Measurements from ENCODE around the gene DGCR8.
A peak's percentile ranks its signal among the peaks of the same experiment; 100 is the strongest.

The DGCR8 gene

DNA sequence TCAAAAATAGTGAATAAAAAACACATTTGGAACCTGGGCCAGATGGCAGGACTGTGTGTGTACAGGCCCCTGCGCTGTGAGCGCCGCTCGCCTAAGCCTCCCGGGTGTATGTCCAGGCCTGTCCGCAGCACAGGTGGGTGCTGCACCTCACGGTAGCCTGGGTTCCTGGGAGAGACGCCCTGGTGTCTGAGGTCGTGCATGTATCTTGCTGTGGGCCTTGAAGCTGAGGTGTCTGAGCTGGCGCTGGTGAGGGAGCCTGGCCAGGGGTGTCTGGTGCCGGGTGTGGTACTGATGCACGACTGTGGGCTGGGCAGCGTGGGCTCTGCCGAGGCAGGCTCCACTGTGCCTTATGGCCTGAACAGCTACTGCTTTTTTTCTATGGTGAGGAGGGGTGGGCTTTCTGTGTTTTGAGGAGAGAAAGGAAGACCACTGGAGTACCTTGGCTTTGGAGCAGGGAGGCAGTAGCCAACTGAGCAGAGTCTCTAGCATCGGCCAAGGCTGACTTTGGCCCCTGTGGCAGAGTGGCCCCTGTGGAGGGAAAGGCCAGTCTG is 47.4 kb downstream of the DGCR8 start:
- DNase-seq, result no peak

DNA sequence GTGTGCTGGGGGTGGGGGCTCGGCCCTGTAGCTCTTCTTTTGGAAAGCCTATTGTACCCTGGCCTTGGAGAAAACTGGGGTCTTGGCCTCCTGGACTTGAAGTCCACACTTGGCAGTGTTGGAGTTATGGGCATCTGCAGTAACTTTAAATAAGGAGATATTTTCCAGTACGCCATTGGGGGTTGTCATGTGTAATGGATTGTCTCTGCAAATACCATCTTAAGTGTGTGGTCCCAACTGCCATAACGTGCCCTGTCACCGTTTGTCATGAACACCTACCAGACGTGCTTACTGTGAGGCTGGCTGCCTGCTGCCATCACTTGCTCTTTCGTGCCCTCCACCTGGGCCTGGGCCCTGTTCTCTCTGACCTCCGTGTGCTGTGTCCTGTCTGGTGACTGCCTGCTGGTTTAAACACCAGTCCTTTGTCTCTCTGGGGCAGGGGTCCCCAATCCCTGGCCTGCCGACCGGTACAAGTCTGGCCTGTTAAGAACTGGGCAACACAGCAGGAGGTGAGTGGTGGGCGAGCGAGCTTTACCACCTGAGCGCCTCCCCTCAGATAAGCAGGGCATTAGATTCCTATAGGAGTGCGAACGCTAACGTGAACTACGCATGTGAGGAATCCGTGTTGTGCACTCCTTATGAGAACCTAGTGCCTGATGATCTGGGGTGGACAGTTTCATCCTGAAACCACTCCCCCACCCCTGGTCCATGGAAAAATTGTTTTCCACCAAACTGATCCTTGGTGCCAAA is 48.0 kb downstream of the DGCR8 start:
- DNase-seq, result no peak

DNA sequence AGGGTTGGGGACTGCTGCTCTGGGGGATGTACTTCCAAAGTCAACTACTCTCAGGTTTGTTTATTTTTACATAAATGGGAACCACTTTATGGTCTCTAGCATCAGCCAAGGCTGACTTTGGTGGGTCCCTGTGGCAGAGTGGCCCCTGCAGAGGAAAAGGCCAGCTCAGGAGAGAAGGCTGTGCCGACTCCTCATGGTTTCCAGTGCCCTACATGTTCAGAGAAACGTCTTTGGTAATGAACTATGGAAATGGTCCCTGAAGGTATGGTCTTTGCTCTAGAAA is 48.5 kb downstream of the DGCR8 start:
- DNase-seq, result no peak

DNA sequence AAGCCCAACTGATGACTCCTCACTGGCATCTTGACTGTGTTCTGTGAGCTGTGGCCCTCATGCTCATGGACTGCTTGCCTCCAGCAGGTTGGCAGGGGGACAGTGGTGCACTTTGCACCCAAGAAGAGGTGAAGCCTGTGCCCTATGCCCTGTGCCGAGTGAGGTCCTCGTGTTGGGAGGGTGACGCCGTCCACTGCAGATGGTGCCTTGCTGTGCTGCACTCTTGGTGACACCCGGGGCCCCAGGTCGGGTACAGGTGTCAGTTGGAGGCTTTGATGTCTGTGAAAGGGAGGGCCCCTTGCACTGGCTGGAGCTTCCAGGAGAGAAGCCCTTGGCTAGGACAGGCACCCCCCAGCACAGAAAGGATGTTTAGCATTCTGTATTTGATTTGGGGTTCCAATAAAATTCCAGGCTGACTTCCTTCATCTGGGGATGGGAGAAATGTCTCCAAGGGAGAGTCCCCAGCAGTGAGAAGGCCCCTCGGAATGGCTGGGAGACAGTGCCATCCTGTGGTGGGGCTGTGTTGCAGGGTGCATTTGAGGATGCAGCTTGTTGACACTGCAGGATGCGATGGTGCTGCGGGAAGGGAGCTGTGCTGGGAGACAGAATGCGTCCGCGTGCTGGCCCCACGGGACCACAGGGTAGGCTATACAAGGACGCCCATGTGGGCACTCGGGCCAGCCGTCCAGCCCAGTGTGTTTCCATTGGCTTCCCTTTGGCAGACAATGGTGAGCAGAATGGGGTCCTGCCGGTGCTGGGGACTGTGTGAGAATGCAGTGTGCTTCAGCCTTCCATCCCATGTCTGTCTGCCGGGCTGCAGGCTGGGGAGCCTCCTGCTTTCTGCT is 49.1 kb downstream of the DGCR8 start:
- peak; percentile 53 for DNase-seq

DNA sequence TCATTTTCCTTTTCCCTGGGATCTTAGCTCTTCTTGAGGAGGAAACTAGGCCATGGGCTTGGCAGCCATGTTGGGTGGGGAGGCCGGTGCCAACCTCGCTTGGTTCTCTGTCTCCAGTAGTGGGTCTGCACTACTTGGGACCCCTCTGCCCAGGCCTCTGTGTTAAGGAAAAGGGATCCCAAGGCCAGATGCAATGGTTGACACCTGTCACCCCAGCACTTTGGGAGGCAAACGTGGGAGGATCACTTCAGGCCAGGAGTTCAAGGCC is 49.6 kb downstream of the DGCR8 start:
- no peak for DNase-seq

DNA sequence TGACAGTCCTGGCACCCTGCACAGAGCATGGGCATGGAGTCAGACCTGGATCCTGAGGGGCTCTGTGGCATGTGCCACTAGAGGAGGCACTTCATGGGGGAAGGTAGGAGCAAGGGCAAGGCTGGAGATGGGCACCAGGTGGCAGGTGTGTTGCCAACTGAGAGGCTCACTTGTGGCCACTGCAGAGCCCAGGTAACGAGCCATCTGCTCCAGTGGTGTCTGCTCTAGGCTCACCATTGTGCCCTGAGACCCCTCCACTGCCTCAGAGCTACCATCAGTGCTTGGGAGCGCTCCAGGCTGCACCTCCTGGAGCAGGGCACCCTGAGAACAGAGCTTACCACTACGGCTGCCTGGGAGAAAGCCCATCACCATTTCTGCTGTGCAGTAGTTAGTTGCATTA is 50.3 kb downstream of the DGCR8 start:
- DNase-seq, result no peak

DNA sequence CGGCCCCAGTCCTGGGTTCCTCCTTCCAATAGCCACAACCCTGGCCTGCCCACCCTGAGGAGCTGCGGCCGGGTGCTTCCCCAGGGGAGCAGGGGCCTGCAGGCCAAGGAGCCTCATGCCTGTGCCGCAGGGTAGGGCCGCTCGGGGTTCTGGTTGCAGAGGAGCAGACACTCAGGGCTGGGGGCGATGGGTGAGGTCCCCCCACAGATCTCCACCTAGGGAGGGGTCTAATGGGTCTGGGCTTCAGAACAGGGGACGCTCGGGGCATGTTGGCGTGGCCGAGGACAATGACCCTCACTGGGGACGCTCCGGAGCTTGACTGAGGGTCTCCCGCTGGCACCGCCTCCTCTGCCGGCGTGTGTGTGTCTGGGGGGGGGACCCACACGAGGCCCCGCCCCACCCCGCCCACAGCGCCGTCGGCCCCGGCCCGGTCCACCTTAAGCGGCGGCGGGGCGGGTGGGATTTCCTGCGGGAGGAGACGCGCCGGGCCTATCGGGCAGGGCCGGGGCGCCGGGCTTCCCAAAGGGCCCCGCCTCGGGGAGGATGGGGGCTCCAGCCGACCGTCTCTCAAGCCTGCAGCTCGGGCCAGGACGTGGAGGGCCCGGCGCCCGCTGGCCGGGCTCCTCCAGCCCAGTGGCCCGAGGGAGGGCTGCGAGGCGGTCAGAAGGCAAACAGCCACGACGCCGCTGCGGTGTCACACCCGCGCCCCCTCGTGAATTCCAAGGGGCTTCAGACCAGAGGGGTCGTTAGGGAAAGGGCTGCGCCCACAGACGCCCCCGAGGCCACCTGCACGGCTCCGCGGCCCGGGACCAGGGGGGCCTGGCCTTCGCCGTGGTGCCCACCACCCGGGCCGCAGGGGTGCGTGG is 50.9 kb downstream of the DGCR8 start:
- peak; percentile 51 for DNase-seq

DNA sequence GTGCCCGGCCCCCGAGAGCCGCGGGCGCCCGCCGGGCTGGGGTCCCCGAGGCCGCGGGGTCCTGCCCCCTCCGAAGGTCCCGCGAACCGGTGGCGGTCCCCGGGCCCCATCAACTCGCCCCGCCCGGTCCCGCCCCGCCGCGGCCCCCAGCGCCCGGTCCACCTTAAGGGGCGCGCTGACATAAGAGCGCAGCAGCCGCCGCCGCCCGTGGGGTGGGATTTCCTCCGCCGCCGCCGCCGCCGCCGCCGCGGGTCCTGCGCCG is 51.5 kb downstream of the DGCR8 start, which contains the start of gene ZDHHC8:
Gene ZDHHC8, plus strand, starts transcription at position 208 of the 262 bp plus-strand sequence. CDS start 144 bp downstream, outside the sequence.
- DNase-seq, result no peak

DNA sequence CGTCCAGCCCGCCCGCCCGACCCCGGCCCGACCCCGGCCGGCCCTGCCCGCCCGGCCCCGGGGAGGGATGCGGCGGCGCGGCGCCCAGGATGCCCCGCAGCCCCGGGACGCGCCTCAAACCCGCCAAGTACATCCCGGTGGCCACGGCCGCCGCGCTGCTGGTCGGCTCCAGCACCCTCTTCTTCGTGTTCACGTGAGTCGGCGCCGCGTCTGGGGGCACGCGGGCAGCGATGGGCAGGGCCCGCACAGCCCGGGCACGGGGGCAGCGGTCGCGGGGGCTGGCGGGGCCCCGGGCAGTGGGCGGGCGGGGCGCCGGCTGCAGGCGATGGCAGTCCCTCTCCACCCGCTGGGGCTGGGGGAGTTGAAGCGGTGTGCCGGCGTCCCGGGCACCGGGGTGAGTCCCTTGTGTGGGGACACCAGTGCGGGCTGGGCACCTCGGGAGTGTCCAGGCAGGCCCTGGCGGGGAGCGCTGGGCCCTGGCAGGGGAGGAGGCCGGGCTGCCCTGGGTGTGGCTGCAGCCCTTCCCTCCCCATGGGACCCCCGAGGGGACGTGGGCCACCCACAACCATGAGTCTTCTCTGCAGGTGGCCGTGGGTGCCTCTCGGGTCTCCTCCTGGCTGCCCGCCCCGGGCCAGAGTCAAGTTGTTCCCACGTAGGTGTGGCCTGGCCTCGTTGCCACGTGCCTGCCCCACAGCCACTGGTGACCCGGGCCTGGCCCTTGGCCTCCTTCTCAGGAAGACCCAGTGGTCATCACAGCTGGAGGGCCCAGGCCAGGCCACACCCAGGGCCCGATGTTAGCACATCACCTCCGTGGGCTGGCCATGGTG is 52.0 kb downstream of the DGCR8 start:
- no peak for DNase-seq

DNA sequence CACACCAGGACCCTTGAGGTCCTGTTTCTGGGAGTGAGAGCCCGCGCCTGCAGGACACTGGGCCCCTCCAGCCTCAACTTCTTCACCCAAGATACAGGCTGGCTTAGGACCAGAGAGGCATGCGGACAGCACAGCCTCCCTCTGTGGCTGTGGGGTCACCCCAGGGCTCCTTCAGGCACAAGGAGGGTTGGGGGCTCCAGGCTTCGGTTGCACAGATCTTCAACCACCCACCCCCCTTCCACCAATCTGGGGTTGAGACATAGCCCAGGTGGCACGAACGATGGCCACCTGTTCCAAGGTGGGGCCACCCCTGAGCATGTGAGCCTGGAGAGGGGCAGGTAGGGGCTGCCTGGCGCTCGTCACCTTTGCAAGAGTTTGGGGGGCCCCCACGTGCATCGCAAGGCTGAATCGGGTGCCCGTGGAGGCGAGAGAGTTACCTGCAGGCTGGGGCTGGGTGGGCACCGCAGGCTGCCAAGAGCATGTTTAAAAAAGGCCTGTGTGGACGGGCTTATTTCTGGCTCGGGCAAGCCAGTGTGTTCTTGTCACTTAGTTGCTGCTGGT is 52.7 kb downstream of the DGCR8 start:
- no peak for DNase-seq

DNA sequence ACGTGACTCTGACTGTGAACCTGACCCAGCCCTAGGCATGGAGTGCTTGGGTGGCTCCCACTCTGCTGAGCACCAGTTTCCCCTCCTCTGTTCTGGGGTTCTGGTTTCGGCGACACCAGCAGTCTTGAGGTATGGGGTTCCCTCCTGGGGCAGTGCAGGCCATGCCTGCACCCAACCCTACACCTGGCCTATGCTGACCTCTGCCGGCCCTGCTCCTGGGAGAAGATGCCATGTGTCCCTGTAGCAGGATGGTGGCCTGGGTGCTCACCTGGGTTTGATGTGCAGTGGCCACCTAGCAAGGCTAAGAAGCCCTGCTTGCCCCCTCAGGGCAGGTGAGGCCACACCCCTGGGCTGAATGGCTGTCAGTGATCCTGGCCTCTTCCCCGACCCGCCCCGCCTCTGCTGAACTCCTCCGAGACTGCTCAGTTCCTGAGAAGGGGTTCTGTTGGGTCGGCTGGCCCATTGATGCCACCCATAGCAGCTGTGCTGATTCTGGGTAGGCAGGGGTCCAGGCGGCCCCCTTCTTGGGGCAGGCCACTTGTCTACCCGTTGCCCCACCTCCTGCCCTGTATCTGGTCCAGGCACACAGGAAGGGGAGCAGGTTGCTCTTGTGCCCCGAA is 54.0 kb downstream of the DGCR8 start:
- DNase-seq, result no peak

DNA sequence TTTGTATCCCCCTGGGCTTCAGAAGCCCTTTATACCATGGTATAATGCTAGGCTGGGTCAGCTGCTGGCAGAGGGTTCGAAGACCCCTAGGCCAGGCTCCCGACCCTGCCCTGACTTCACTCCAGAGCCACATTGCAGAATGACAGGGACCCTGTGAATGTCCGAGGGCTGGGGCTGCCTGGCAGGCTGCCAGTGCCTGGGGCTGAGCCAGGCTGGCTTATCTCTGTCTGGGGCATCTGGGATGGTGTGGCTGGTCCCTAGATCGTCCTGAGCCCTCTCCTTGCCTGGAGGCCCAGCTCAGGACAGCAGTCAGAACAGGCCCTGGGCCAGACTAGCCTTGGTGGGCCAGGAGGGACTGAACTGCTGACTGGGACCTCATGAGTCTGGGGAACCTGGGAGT is 55.2 kb downstream of the DGCR8 start:
- DNase-seq, result no peak

DNA sequence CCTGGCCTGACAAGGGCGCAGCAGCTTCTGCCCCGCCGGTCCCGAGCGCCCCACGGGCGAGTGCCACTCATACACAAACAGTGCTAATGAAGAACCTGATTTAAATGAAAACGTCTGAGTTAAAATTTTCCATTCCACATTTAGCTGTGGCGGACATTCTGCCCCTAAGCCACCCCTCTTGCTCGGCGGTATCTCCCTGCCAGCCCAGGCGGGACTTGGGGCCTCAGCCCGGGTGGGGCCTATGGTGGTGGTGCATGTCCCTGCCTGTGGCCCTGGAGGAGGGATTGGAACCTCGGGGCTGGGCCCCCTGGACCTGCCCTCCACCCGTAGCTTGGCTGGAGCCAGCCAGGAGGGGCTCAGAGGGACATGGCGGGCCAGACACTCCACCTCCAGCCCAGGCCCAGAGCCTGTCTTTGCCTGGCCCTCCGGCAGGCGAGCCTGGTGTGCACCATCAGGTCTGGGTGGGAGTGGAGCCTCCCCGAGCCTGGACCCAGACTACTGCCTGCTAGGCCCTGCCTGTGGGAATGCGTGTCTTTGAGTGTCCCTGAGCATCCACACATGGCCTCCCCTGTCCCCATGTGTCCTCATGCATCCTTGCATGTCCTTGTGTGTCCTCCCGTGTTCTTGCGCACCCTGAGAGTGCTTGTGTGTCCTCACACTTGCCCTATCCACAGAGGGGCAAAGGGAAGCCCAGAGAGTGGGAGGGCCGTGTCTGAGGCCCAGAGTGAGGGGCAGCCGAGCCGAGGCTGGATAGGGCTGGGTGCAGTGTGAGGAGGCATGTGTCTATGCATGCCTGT is 56.0 kb downstream of the DGCR8 start:
- DNase-seq, result no peak

DNA sequence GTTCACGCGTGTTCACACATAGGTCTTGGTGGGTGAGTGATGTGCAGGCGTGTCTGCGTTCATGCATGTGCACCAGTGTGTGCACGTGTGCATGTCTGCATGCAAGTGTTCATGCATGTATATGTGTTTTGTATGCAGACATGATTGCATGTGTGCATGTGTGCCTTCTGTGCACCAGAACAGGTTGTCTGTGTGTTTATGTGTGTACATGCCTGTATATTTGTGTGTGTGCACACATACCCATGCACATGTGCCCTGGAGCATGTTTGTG is 56.5 kb downstream of the DGCR8 start:
- DNase-seq, result no peak

DNA sequence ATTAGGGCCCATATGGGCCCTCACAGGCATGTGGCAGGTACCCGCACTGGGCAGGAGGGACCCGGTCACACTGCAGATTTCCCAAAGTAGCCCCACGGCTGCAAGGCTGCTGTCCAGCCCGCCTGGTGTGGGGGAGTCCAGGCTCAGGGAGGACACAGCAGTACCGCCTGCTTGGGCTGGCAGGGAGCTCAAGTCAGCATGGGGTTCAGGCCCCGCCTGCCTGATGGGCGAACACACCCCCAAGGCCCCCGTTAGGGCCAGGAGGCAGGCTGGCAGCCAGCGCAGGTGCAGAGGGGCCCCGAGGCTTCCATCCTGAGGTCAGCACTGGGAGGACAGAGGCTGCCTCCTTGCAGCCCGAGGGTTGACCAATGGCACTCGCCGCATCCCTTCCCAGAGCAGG is 57.1 kb downstream of the DGCR8 start:
- DNase-seq, result no peak

DNA sequence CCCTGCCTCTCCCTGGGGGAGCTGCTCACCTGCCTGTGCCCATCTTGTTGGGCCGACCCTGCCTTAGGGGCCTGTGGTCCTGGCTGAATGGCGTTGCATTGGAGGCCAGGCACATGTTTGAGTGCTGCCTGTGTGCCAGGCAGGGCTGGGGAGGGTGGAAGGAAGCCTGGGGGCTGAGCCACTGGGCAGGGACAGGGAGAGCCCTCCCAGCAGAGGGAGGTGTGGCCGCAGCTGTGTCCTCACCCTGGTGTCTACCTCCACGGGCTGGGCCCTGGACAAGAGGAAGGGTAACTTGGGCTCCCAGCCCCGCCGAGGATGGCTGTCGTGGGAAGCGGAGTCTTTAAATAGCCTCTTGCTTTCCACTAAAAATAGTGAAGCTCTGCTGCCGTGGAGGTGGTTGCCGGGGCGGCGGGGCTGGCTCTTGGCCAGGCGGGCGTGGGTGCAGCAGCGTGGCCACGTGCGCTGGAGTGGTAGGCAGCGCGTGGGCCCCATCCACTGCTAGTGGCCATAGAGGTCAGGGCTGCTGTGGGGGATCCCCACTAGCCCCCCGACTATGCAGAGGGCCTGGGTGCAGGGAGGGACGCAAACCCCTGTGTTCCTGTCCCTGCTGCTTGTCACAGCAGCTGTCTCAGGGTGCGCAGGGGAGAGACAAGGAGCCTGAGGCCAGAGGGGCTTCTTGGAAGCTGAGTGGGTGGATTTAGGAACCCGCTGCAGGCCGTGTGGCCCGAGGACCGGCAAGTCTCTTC is 57.8 kb downstream of the DGCR8 start:
- DNase-seq, result no peak

DNA sequence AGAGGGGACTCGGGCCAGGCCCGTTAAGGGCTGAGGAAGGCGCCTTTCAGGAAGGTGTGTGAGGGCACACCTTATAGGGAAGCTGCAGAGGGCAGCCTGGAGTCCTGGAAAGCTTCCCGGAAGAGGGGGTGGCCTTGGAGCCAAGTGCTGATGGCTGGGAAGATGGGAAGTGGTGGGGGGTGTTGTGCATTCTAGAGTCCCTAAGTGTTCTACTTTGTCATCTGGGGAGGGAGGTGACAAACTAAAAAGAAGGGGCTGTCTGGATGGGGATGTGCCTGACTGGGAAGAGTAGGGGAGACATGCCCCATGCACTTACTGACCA is 58.3 kb downstream of the DGCR8 start:
- no peak for DNase-seq

DNA sequence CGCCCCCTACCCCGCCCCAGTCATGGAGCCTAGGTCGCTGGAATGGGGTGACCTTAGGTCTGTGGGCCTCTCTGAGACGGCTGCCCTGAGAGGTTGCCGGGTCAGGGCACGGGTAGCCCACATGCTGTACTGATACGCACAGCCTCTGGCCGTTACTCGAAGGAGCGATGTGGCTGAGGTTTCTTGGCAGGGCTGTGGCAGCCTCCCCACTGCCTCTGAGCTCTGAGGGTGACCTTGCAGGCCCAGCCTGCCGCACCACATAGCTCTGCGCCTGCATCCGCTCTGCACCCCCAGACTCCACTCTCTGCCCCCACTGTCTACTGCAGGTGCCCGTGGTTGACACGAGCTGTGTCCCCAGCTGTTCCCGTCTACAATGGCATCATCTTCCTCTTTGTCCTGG is 58.8 kb downstream of the DGCR8 start:
- DNase-seq, result no peak

DNA sequence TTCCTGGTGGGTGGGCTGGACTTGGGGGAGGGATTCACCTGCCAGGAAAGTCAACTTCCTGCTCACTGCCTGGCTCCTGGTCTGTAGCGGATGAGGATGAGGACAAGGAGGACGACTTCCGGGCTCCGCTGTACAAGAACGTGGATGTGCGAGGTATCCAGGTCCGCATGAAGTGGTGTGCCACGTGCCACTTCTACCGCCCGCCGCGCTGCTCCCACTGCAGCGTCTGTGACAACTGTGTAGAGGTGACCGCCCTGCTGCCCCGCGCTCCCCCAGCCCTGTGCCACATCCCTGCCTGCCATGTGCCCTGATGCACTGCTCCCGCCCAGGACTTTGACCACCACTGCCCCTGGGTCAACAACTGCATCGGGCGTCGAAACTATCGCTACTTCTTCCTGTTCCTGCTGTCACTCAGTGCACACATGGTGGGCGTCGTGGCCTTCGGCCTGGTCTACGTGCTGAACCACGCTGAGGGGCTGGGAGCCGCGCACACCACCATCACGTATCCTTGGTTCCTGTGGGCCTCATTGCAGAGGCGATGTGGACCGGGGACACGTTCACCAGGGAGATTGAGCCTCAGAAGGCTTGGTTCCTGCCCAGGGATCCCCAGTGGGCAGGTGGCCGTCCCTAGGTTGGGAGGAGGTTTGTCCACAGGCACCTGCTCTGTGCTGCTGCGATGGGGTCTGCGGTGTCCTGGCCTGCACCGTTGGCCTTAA is 59.5 kb downstream of the DGCR8 start:
- DNase-seq, result no peak

DNA sequence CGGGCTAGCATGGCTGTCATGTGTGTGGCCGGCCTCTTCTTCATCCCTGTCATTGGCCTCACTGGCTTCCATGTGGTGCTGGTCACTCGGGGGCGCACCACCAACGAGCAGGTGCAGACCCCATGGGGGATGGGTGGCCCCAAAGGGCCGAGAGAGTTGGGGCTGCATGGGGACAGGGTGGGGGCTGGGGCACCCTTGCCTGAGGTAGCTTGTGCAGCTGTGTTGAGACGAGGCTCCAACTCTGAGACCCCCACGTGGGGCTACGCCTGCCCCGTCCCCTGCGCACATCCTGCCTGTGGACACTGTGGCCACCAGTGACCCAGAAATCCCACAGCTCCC is 60.0 kb downstream of the DGCR8 start:
- no peak for DNase-seq
